NCI-H2107 (cell line): ENCODE results near the gene IL12RB2.

Experiments used
- DNase-seq: peaks from one replicate; lab custom pipeline; 2025; lab: John Stamatoyannopoulos, UW

The IL12RB2 gene

GRCh38 chr1:67348586-67349252, 41.0 kb downstream of the IL12RB2 start:
- DNase-seq = no peak

GRCh38 chr1:67350783-67351182, 43.1 kb downstream of the IL12RB2 start:
- DNase-seq = no peak

- no peak for DNase-seq
These were observed 44.5 kb downstream of the IL12RB2 start for GRCh38 chr1:67352211-67352610.

GRCh38 chr1:67355745-67356424, 48.2 kb downstream of the IL12RB2 start:
- no peak for DNase-seq

GRCh38 chr1:67359592-67359991, 51.9 kb downstream of the IL12RB2 start:
- no peak for DNase-seq

GRCh38 chr1:67361641-67362040, 54.0 kb downstream of the IL12RB2 start:
- no peak for DNase-seq

GRCh38 chr1:67367370-67368045, 59.8 kb downstream of the IL12RB2 start:
- no peak for DNase-seq

GRCh38 chr1:67368046-67368514, 60.4 kb downstream of the IL12RB2 start:
- no peak for DNase-seq

GRCh38 chr1:67371043-67371442, 63.4 kb downstream of the IL12RB2 start:
- DNase-seq = no peak

- DNase-seq = no peak
These were observed 64.0 kb downstream of the IL12RB2 start for GRCh38 chr1:67371681-67372080.

- DNase-seq = no peak
These were observed 64.5 kb downstream of the IL12RB2 start for GRCh38 chr1:67372136-67372535.

GRCh38 chr1:67372898-67373297, 65.2 kb downstream of the IL12RB2 start:
- DNase-seq = no peak

GRCh38 chr1:67376381-67376780, 68.7 kb downstream of the IL12RB2 start:
- no peak for DNase-seq

GRCh38 chr1:67377253-67377652, 69.6 kb downstream of the IL12RB2 start:
- DNase-seq = no peak

- DNase-seq = no peak
These were observed 73.5 kb downstream of the IL12RB2 start for GRCh38 chr1:67381154-67381553.

- no peak for DNase-seq
These were observed 74.6 kb downstream of the IL12RB2 start for GRCh38 chr1:67382292-67382691.

- DNase-seq = no peak
These were observed 76.4 kb downstream of the IL12RB2 start for GRCh38 chr1:67383999-67384638.

- no peak for DNase-seq
These were observed 82.6 kb downstream of the IL12RB2 start for GRCh38 chr1:67390041-67390887.

GRCh38 chr1:67393240-67393639, 85.6 kb downstream of the IL12RB2 start:
- DNase-seq = no peak

GRCh38 chr1:67393737-67394136, 86.1 kb downstream of the IL12RB2 start:
- DNase-seq = no peak

GRCh38 chr1:67394548-67394947, 86.9 kb downstream of the IL12RB2 start:
- no peak for DNase-seq
